Heart left ventricle (tissue), 16 donors: ENCODE results near the gene TRDN. TPM values are rescaled to one million over a fixed set of nuclear protein-coding genes. Genes with fewer than 3 reads are reported as not detected.

Source experiments
- ATAC-seq, 4 donors: fragments of 200-7000 bp; cut with Tn5 transposase; one replicate each; pipeline ENCODE4 v1.9.1; 2020 to 2022; ENCODE audit warnings: moderate library complexity in 4 of 4, mild to moderate bottlenecking in 3 of 4, moderate number of reproducible peaks in 1 of 4
- DNase-seq, 5 donors: peaks; one replicate each; pipeline ENCODE4 v3.0.0-alpha.2; 2020
- H3K27ac ChIP-seq, 12 donors: fragments of 200-600 bp; sonication (generic) in 4 of 12; one replicate each; pipeline versions ENCODE4 v1.5.0 to v1.8.0; 2016 to 2022; ENCODE audit warnings: mild to moderate bottlenecking in 2 of 12
- H3K27me3 ChIP-seq, 9 donors: fragments of 200-600 bp; sonication (generic) in 2 of 9; one replicate each; pipeline versions ENCODE4 v1.5.1 to v1.8.0; 2016 to 2022; ENCODE audit warnings: mild to moderate bottlenecking in 3 of 9
- H3K36me3 ChIP-seq, 9 donors: fragments of 200-600 bp; sonication (generic) in 2 of 9; one replicate each; pipeline versions ENCODE4 v1.5.0 to v1.8.0; 2018 to 2022; ENCODE audit warnings: mild to moderate bottlenecking in 2 of 9
- H3K4me1 ChIP-seq, 12 donors: fragments of 200-600 bp; sonication (generic) in 4 of 12; one replicate each; pipeline versions ENCODE4 v1.5.0 to v1.8.0; 2016 to 2022; ENCODE audit warnings: mild to moderate bottlenecking in 3 of 12
- H3K4me3 ChIP-seq, 12 donors: fragments of 200-600 bp; sonication (generic) in 4 of 12; one replicate each; pipeline versions ENCODE4 v1.5.0 to v1.8.0; 2017 to 2022; ENCODE audit warnings: mild to moderate bottlenecking in 9 of 12, moderate library complexity in 4 of 12
- H3K9me3 ChIP-seq, 12 donors: fragments of 200-600 bp; sonication (generic) in 4 of 12; one replicate each; pipeline versions ENCODE4 v1.5.0 to v1.8.0; 2016 to 2022; ENCODE audit warnings: mild to moderate bottlenecking in 1 of 12
- CTCF ChIP-seq, 12 donors: fragments of 200-600 bp; sonication (generic) in 4 of 12; IDR thresholded peaks; one replicate each; pipeline versions ENCODE4 v1.5.0 to v1.8.0; 2018 to 2022; ENCODE audit warnings: antibody characterized with exemption in 12 of 12, mild to moderate bottlenecking in 5 of 12
- POLR2A ChIP-seq, 2 donors: fragments of 450-650 bp; IDR thresholded peaks; one replicate each; pipeline ENCODE4 v1.6.1; 2017; ENCODE audit warnings: antibody characterized with exemption in 2 of 2, mild to moderate bottlenecking in 2 of 2, moderate library complexity in 2 of 2
- WGBS, 4 donors: extraction: QIAGEN DNeasy Blood & Tissue Kit in 2 of 4; methylation state at CpG; one replicate each; pipeline versions ENCODE4 v1.1.5 to v1.1.7; 2013 to 2018; 5-methylcytosine and 5-hydroxymethylcytosine counted together
- intact Hi-C, 10 donors: fragments of 100-400 bp; cut with DNase I; formaldehyde crosslinking; loops; one replicate each; pipeline versions ENCODE4 v1.11.1 to v1.14.2; 2022
- polyA plus RNA-seq, 2 donors: library from polyadenylated mRNA; stranded (reverse); fragments of 200-250 nt; gene quantifications; one replicate each; pipeline ENCODE4 v1.2.3, GENCODE V29; 2013
- total RNA-seq, 9 donors: library from RNA; depleted of rRNA in 2 of 9; stranded (reverse); fragments of >200 nt in 2 of 9; fragmentation: NEBNext Ultra II Directional in 3 of 9; extraction: Animal tissue kit (Norgen Biotek cat#: 25700) in 3 of 9; gene quantifications; one replicate each; pipeline versions ENCODE4 v1.1.0 to v1.2.4, GENCODE V29; 2016 to 2023
- donor health status: ischemic (EF 13 %, LVEDD 7.1; RV severe dilation, severe dysfunction).
- donor health status: healthy with polysubstance abuse.
- donor health status: DM: no; HTN: yes; CAD: no.
- donor health status: DM: no; HTN: no; CAD: no.
- donor health status: ischemic (EF 25% LVEDD 6.9; RV normal size, moderate dysfunction).
- donor health status: ischemic (EF 25% LVEDD 5.7; RV mildly dilated, moderate dysfunction).
- donor health status: healthy.
- donor health status: DM: yes; HTN: yes; CAD: no.
- donor health status: ischemic (EF 35%, LVEDD 5.7; RV mildly dilated, moderate dysfunction).
- donor health status: nonischemic (EF 11% LVEDD 7.7; RV severe dilation, severe dysfunction).
- donor health status: DM: yes; HTN: yes; CAD: no.
- donor health status: PGD.
- donor health status: ischemic (EF 29% LVEDD 5.4; RV normal size, mild dysfunction).
- donor health status: nonischemic (EF 23%, LVEDD 6.1; RV moderate dilation, normal function).

The TRDN gene
- total and polyA plus RNA-seq, 11 donors = 39.0 to 577 (median 381) TPM

GRCh38 chr6:123519189-123519505, 117.6 kb downstream of the TRDN start:
- Histone ChIP-seq H3K4me1 (peaks cover 0 to 25% (median 14%) of the 10 kb centered on the region in 12 donors), H3K27me3 (no peaks in the 10 kb centered on the region), H3K36me3 (peaks cover 0 to 7% (median 0%) of the 10 kb centered on the region in 9 donors), H3K4me3 (peak overlapping the region in 4 of 12 donors; percentile 9 to 33 (median 28)), H3K9me3 (peaks cover 0 to 13% (median 0%) of the 10 kb centered on the region in 12 donors), H3K27ac (peak overlapping the region; percentile 61 to 91 (median 81))
- peak; percentile 76 to 92 (median 84) for DNase-seq
- TF ChIP-seq CTCF (IDR thresholded peaks at IDR 0.05) = no peak
- no peak for TF ChIP-seq POLR2A (IDR thresholded peaks at IDR 0.05)
- intact Hi-C loops = loop anchor here in 5 of 10 donors (1.0 to 10.0 kb wide), 6 partner anchors 98 to 196 kb away; partner anchors contain the start of gene TRDN (in 4 of the 5)
- ATAC-seq = peak; percentile 94 to 96 (median 95)

GRCh38 chr6:123518441-123519188, 118.1 kb downstream of the TRDN start:
- H3K36me3 ChIP-seq = peaks cover 0 to 7% (median 0%) of the 10 kb centered on the region in 9 donors
- intact Hi-C loops = loop anchor here in 5 of 10 donors (1.0 to 10.0 kb wide), 6 partner anchors 99 to 196 kb away; partner anchors contain the start of gene TRDN (in 4 of the 5)
- H3K27me3 ChIP-seq = no peaks in the 10 kb centered on the region
- no peak overlapping the region for H3K4me3 ChIP-seq
- peak in 1 of 5 donors; percentile 27 for DNase-seq
- peaks cover 0 to 13% (median 0%) of the 10 kb centered on the region in 12 donors for H3K9me3 ChIP-seq
- peak overlapping the region; percentile 61 to 91 (median 80) for H3K27ac ChIP-seq
- peak; percentile 7 to 45 (median 28) for ATAC-seq
- peaks cover 0 to 25% (median 14%) of the 10 kb centered on the region in 12 donors for H3K4me1 ChIP-seq
- TF ChIP-seq CTCF (IDR thresholded peaks at IDR 0.05) (no peak), POLR2A (IDR thresholded peaks at IDR 0.05) (no peak)
- WGBS, 4 donors = 44 to 56% (median 47%) methylated on average over 5 of the region's 5 CpGs

- intact Hi-C loops = loop anchor here in 5 of 10 donors (5.0 to 10.0 kb wide), 5 partner anchors 101 to 199 kb away; partner anchors contain the start of gene TRDN (in 4 of the 5)
- peak overlapping the region in 8 of 12 donors; percentile 17 to 90 (median 64) for H3K27ac ChIP-seq
- ATAC-seq = no peak
- WGBS, 4 donors = 60 to 76% (median 73%) methylated on average over 2 of the region's 2 CpGs
- H3K9me3 ChIP-seq = peaks cover 0 to 13% (median 0%) of the 10 kb centered on the region in 12 donors
- H3K4me1 ChIP-seq = peaks cover 0 to 21% (median 12%) of the 10 kb centered on the region in 12 donors
- DNase-seq = no peak
- H3K4me3 ChIP-seq = no peak overlapping the region
- peaks cover 0 to 7% (median 0%) of the 10 kb centered on the region in 9 donors for H3K36me3 ChIP-seq
- no peaks in the 10 kb centered on the region for H3K27me3 ChIP-seq
- no peak for TF ChIP-seq POLR2A (IDR thresholded peaks at IDR 0.05)
- TF ChIP-seq CTCF (IDR thresholded peaks at IDR 0.05) = no peak
Observed at GRCh38 chr6:123515715-123516114, 121.0 kb downstream of the TRDN start.

GRCh38 chr6:123509112-123509511, 127.6 kb downstream of the TRDN start:
- no peak for TF ChIP-seq CTCF (IDR thresholded peaks at IDR 0.05)
- TF ChIP-seq POLR2A (IDR thresholded peaks at IDR 0.05) = no peak
- peak in 1 of 4 donors; percentile 12 for ATAC-seq
- Histone ChIP-seq H3K9me3 (no peaks in the 10 kb centered on the region), H3K4me3 (no peak overlapping the region), H3K36me3 (peaks cover 0 to 10% (median 0%) of the 10 kb centered on the region in 9 donors), H3K4me1 (no peaks in the 10 kb centered on the region), H3K27ac (no peak overlapping the region), H3K27me3 (no peaks in the 10 kb centered on the region)
- intact Hi-C loops = loop anchor here in 3 of 10 donors (10.0 kb wide), 2 partner anchors 126 to 206 kb away; partner anchors contain the start of gene TRDN (in 1 of the 3)
- WGBS, 4 donors = 0 to 29% (median 15%) methylated on average over 1 of the region's 1 CpG
- DNase-seq = no peak
